Neural cell (in vitro differentiated cells): Measurements from ENCODE around the gene ASL. TPM values are rescaled to one million over a fixed set of nuclear protein-coding genes. Genes with fewer than 3 reads are reported as not detected.
"Not testable (repeated sequence)": the region's sequence is repeated elsewhere in the genome, so short reads cannot be mapped to it uniquely, and the experiment has no call there.

ENCODE experiments used
- H2AFZ ChIP-seq: fragments of 200-600, 300-800 bp; sonication (generic), shearing (Covaris generic); 2 replicates; pipeline ENCODE4 v1.6.0; 2014; ENCODE audit warnings: low read depth, mild to moderate bottlenecking, antibody characterized with exemption, low read length, moderate library complexity
- H3F3A ChIP-seq: fragments of 200-600 bp; shearing (Covaris generic); 2 replicates; pipeline ENCODE4 v1.6.1; 2016; ENCODE audit warnings: mild to moderate bottlenecking, moderate library complexity, mixed read lengths, antibody characterized with exemption, low read length; ENCODE audit not compliant: insufficient read depth, poor library complexity, severe bottlenecking
- H3K27ac ChIP-seq: fragments of 200-600, 300-800 bp; sonication (generic), shearing (Covaris generic); 2 replicates; pipeline ENCODE4 v1.5.1; 2014; ENCODE audit warnings: mild to moderate bottlenecking, low read length, moderate library complexity
- H3K27me3 ChIP-seq: fragments of 300-800, 200-600 bp; sonication (generic), shearing (Covaris generic); 2 replicates; pipeline ENCODE4 v1.6.0; 2014; ENCODE audit warnings: mild to moderate bottlenecking, low read depth, low read length, moderate library complexity; ENCODE audit not compliant: insufficient read depth
- H3K36me3 ChIP-seq: fragments of 300-800, 200-600 bp; sonication (generic), shearing (Covaris generic); 2 replicates; pipeline ENCODE4 v1.5.1; 2014; ENCODE audit warnings: mild to moderate bottlenecking, antibody characterized with exemption, low read length, moderate library complexity; ENCODE audit not compliant: insufficient read depth
- H3K4me2 ChIP-seq: fragments of 300-800, 200-600 bp; sonication (generic), shearing (Covaris generic); 2 replicates; pipeline ENCODE4 v1.6.0; 2014; ENCODE audit warnings: mild to moderate bottlenecking, low read length
- H3K4me3 ChIP-seq: fragments of 300-800, 200-600 bp; sonication (generic), shearing (Covaris generic); 2 replicates; pipeline ENCODE4 v1.5.1; 2014; ENCODE audit warnings: mild to moderate bottlenecking, low read length, moderate library complexity
- H3K79me2 ChIP-seq: fragments of 200-600 bp; shearing (Covaris generic); replicated peaks from 2 replicates; pipeline ENCODE4 v1.6.0; 2014; ENCODE audit warnings: mild to moderate bottlenecking, low read length, moderate library complexity; ENCODE audit not compliant: insufficient read depth
- H3K9ac ChIP-seq: fragments of 300-800, 200-600 bp; sonication (generic), shearing (Covaris generic); 2 replicates; pipeline ENCODE4 v1.6.1; 2016; ENCODE audit warnings: mild to moderate bottlenecking, low read length, mixed read lengths
- H3K9me2 ChIP-seq: fragments of 200-600 bp; shearing (Covaris generic); 2 replicates; pipeline ENCODE4 v1.6.1; 2016; ENCODE audit warnings: mild to moderate bottlenecking, low read length, mixed read lengths; ENCODE audit not compliant: insufficient read depth
- H3K9me3 ChIP-seq: fragments of 200-600, 300-800 bp; sonication (generic), shearing (Covaris generic); 2 replicates; pipeline ENCODE4 v1.6.1; 2016; ENCODE audit warnings: mild to moderate bottlenecking, mixed run types, low read length, moderate library complexity, mixed read lengths
- H4K20me1 ChIP-seq: fragments of 200-600 bp; shearing (Covaris generic); 2 replicates; pipeline ENCODE4 v1.6.1; 2016; ENCODE audit warnings: mild to moderate bottlenecking, mixed run types; ENCODE audit not compliant: insufficient read depth
- EP300 ChIP-seq: fragments of 450-650 bp; conservative IDR thresholded peaks from 2 replicates; pipeline ENCODE4 v1.6.1; 2014; ENCODE audit warnings: antibody characterized with exemption, mild to moderate bottlenecking, moderate library complexity; ENCODE audit not compliant: poor library complexity, severe bottlenecking
- EZH2 ChIP-seq: fragments of 200-600, 300-800 bp; shearing (Covaris generic), sonication (generic); IDR thresholded peaks from 2 replicates; pipeline ENCODE4 v1.6.1; 2014; ENCODE audit warnings: antibody characterized with exemption, low read length, borderline replicate concordance, mild to moderate bottlenecking; ENCODE audit not compliant: insufficient read depth, poor library complexity, severe bottlenecking
- MXI1 ChIP-seq: fragments of 450-650 bp; conservative IDR thresholded peaks from 2 replicates; pipeline ENCODE4 v1.6.1; 2014; ENCODE audit warnings: antibody characterized with exemption, mild to moderate bottlenecking; ENCODE audit not compliant: poor library complexity, severe bottlenecking
- POLR2AphosphoS5 ChIP-seq: IDR thresholded peaks from 2 replicates; pipeline ENCODE4 v1.6.1; 2012
- RAD21 ChIP-seq: fragments of 450-650 bp; conservative IDR thresholded peaks from 2 replicates; pipeline ENCODE4 v1.6.1; 2014; ENCODE audit warnings: antibody characterized with exemption, mild to moderate bottlenecking, moderate library complexity
- SMC3 ChIP-seq: fragments of 450-650 bp; conservative IDR thresholded peaks from 2 replicates; pipeline ENCODE4 v1.6.1; 2014; ENCODE audit warnings: antibody characterized with exemption, mild to moderate bottlenecking, moderate library complexity; ENCODE audit not compliant: poor library complexity
- TAF1 ChIP-seq: IDR thresholded peaks from 2 replicates; pipeline ENCODE4 v1.6.1; 2012; ENCODE audit warnings: low read depth
- polyA plus RNA-seq: library from polyadenylated mRNA; depleted of rRNA; stranded (reverse); fragments of >200 nt; gene quantifications from 2 replicates; pipeline ENCODE4 v1.2.3, GENCODE V29; 2014
- TF ChIP-seq, protein P1 (sequence below): fragments of 450-650 bp; IDR thresholded peaks from 2 replicates; pipeline ENCODE4 v1.5.1; 2014; ENCODE audit warnings: antibody characterized with exemption, mild to moderate bottlenecking, moderate library complexity; ENCODE audit not compliant: poor library complexity, severe bottlenecking
- TF ChIP-seq, protein P2 (sequence below): IDR thresholded peaks from 2 replicates; pipeline ENCODE4 v1.6.1; 2012; ENCODE audit warnings: borderline replicate concordance

Gene ASL
- polyA plus RNA-seq, 1 donor from 2014 or later, result 20.9 TPM

DNA sequence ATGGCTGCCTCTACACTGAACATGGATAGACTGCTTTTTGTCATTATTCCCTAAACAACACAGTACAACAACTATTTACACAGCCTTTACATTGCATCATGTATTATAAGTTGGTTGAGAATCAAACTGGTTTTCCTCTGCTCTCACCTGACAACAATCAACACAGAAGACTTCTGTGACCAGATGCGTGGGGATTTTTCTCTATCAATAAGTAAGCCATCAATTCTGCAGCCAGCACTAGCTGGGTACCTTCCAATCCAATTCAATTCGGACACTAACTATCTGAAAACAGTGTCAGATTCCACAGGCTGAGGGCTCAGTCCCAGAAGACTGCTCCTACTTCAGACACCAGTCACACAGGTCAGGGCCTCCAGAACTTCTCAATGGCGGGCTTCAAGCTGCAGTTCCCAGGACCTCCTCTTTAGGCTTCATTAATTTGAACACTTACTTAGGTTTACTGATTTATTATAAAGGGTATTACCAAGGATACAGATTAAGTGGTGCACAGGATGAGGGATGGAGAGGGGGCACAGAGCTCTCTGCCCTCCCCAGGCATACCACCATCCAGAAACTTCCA is 36.4 kb upstream of the ASL start:
- no peak for TF ChIP-seq EZH2
- TF ChIP-seq TAF1, result no peak
- TF ChIP-seq, protein P1, sequence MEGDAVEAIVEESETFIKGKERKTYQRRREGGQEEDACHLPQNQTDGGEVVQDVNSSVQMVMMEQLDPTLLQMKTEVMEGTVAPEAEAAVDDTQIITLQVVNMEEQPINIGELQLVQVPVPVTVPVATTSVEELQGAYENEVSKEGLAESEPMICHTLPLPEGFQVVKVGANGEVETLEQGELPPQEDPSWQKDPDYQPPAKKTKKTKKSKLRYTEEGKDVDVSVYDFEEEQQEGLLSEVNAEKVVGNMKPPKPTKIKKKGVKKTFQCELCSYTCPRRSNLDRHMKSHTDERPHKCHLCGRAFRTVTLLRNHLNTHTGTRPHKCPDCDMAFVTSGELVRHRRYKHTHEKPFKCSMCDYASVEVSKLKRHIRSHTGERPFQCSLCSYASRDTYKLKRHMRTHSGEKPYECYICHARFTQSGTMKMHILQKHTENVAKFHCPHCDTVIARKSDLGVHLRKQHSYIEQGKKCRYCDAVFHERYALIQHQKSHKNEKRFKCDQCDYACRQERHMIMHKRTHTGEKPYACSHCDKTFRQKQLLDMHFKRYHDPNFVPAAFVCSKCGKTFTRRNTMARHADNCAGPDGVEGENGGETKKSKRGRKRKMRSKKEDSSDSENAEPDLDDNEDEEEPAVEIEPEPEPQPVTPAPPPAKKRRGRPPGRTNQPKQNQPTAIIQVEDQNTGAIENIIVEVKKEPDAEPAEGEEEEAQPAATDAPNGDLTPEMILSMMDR, result no peak
- no peak for TF ChIP-seq RAD21
- no peak for TF ChIP-seq POLR2AphosphoS5
- TF ChIP-seq, protein P2, sequence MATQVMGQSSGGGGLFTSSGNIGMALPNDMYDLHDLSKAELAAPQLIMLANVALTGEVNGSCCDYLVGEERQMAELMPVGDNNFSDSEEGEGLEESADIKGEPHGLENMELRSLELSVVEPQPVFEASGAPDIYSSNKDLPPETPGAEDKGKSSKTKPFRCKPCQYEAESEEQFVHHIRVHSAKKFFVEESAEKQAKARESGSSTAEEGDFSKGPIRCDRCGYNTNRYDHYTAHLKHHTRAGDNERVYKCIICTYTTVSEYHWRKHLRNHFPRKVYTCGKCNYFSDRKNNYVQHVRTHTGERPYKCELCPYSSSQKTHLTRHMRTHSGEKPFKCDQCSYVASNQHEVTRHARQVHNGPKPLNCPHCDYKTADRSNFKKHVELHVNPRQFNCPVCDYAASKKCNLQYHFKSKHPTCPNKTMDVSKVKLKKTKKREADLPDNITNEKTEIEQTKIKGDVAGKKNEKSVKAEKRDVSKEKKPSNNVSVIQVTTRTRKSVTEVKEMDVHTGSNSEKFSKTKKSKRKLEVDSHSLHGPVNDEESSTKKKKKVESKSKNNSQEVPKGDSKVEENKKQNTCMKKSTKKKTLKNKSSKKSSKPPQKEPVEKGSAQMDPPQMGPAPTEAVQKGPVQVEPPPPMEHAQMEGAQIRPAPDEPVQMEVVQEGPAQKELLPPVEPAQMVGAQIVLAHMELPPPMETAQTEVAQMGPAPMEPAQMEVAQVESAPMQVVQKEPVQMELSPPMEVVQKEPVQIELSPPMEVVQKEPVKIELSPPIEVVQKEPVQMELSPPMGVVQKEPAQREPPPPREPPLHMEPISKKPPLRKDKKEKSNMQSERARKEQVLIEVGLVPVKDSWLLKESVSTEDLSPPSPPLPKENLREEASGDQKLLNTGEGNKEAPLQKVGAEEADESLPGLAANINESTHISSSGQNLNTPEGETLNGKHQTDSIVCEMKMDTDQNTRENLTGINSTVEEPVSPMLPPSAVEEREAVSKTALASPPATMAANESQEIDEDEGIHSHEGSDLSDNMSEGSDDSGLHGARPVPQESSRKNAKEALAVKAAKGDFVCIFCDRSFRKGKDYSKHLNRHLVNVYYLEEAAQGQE, result no peak
- no peak for TF ChIP-seq EP300
- TF ChIP-seq MXI1, result no peak
- TF ChIP-seq SMC3, result no peak
- Histone ChIP-seq H3K9ac (no peak overlapping the region), H3K4me3 (no peak overlapping the region), H3K9me3 (no peaks in the 10 kb centered on the region), H3K27me3 (no peaks in the 10 kb centered on the region), H3K36me3 (no peaks in the 10 kb centered on the region), H3K27ac (no peak overlapping the region), H3K79me2 (no peaks in the 10 kb centered on the region), H3K4me2 (no peak overlapping the region), H3F3A (no peaks in the 10 kb centered on the region), H2AFZ (no peak overlapping the region), H4K20me1 (no peaks in the 10 kb centered on the region), H3K9me2 (no peaks in the 10 kb centered on the region)

GRCh38 chr7:66043681-66044497 is 31.7 kb upstream of the ASL start:
- Histone ChIP-seq H3K4me2 (no peak overlapping the region), H3K4me3 (no peak overlapping the region), H3K9ac (no peak overlapping the region)

DNA sequence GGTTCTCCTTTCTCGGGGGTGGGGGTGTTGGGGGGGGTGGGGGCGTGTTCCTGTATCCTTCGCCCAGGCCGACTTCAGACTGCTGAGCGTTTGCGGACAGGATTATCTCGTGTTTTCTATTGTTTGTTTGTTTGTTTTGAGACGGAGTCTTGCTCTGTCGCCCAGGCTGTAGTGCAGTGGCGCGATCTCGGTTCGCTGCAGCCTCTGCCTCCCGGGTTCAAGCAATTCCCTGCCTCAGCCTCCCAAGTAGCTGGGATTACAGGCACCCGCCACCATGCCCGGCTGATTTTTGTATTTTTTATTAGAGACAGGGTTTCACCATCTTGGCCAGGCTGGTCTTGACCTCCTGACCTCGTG is 31.1 kb upstream of the ASL start:
- not testable (repeated sequence) for H3K9me3 ChIP-seq, H3K9ac ChIP-seq, H3F3A ChIP-seq, H3K4me3 ChIP-seq, H3K27me3 ChIP-seq, H3K79me2 ChIP-seq, H3K27ac ChIP-seq, H3K9me2 ChIP-seq, H3K4me2 ChIP-seq, H2AFZ ChIP-seq, H3K36me3 ChIP-seq, H4K20me1 ChIP-seq

More at GRCh38 chr7:66043681-66044497, 31.7 kb upstream of the ASL start:
- no peak overlapping the region for H3K27ac ChIP-seq
- H3K36me3 ChIP-seq, result no peaks in the 10 kb centered on the region
- no peak overlapping the region for H2AFZ ChIP-seq
- H3K27me3 ChIP-seq, result no peaks in the 10 kb centered on the region
- H3K9me2 ChIP-seq, result no peaks in the 10 kb centered on the region
- H3K9me3 ChIP-seq, result no peaks in the 10 kb centered on the region
- H4K20me1 ChIP-seq, result no peaks in the 10 kb centered on the region
- H3K79me2 ChIP-seq, result no peaks in the 10 kb centered on the region
- TF ChIP-seq, protein P2, result no peak
- no peak for TF ChIP-seq TAF1
- no peak for TF ChIP-seq MXI1
- no peak for TF ChIP-seq POLR2AphosphoS5
- no peak for TF ChIP-seq RAD21
- no peak for TF ChIP-seq EZH2
- H3F3A ChIP-seq, result no peaks in the 10 kb centered on the region
